Activated T-cell treated with anti-CD3 and anti-CD28 coated beads for 48 hours (primary cell): ENCODE results near the gene TMIE.
"Not testable (repeated sequence)": the region's sequence is repeated elsewhere in the genome, so short reads cannot be mapped to it uniquely, and the experiment has no call there.

ENCODE experiments used
- DNase-seq: peaks from one replicate; pipeline ENCODE4 v3.0.0-alpha.2; 2020; ENCODE audit warnings: low read depth

The TMIE gene

GRCh38 chr3:46685446-46685845 is 15.7 kb upstream of the TMIE start:
- DNase-seq = no peak

- DNase-seq = no peak
Observed at GRCh38 chr3:46690798-46691197, 10.4 kb upstream of the TMIE start.

- no peak for DNase-seq
Observed at GRCh38 chr3:46692566-46692990, 8.6 kb upstream of the TMIE start.

- DNase-seq = peak; percentile 55
Observed at GRCh38 chr3:46693038-46693891, 7.9 kb upstream of the TMIE start, which contains the start of gene ALS2CL. Gene ALS2CL (minus strand): TSS chr3:46693679. CDS start chr3:46689440, 4,239 bp downstream.

- DNase-seq = peak; percentile 34
Observed at GRCh38 chr3:46693892-46694226, 7.3 kb upstream of the TMIE start.

GRCh38 chr3:46694520-46694919 is 6.7 kb upstream of the TMIE start:
- DNase-seq = no peak

- peak; percentile 37 for DNase-seq
Observed at GRCh38 chr3:46695177-46695961, 5.8 kb upstream of the TMIE start.

GRCh38 chr3:46695962-46696894 is 5.0 kb upstream of the TMIE start:
- no peak for DNase-seq

- no peak for DNase-seq
Observed at GRCh38 chr3:46699676-46700523, 1.3 kb upstream of the TMIE start.

- DNase-seq = no peak
Observed at GRCh38 chr3:46700772-46701171, 420 bp upstream of the TMIE start.

- DNase-seq = no peak
Observed at GRCh38 chr3:46702246-46703012, 1.2 kb downstream of the TMIE start.

- no peak for DNase-seq
Observed at GRCh38 chr3:46703013-46703520, 1.9 kb downstream of the TMIE start.

GRCh38 chr3:46704346-46704745 is 3.2 kb downstream of the TMIE start:
- DNase-seq = not testable (repeated sequence)

- peak; percentile 53 for DNase-seq
Observed at GRCh38 chr3:46705022-46705530, 3.9 kb downstream of the TMIE start.

GRCh38 chr3:46705751-46706552 is 4.8 kb downstream of the TMIE start:
- no peak for DNase-seq

- no peak for DNase-seq
Observed at GRCh38 chr3:46706771-46707582, 5.8 kb downstream of the TMIE start.

GRCh38 chr3:46707601-46708011 is 6.4 kb downstream of the TMIE start:
- no peak for DNase-seq
